Measurements from ENCODE around the gene ARID5B.
A peak's percentile ranks its signal among the peaks of the same experiment; 100 is the strongest.

ARID5B gene

GRCh38 chr10:62031507-62031906 is 130.0 kb downstream of the ARID5B start:
- DNase-seq (ENCODE audit: low read depth, low spot score), result no peak

- DNase-seq (ENCODE audit: low read depth, low spot score), result no peak
Measured at GRCh38 chr10:62033125-62033524, 131.6 kb downstream of the ARID5B start.

DNA sequence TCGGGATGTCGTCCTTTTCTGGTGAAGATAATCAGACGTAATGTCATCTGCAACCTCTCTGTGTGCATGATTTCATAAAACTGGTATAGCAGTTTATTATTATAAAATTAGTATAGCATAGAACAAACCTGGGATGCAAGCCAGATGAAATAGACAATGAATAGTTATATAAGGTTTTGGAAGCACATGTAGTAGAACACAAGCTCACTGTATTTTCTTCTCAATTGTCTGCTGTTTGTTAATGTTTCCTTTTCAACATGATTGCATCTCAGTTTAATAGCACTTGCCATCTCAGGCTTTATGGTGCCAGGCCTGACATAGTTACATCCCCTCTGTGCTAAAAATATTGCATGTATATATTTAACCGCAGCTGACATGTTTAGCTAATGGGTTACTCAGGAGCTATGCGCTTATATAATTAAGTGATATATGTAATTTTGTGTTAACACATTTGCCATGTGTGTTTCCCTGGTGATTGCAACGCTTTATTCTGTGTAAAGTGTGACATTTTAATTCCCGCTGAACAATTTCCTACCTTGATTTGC is 132.7 kb downstream of the ARID5B start:
- no peak for DNase-seq (ENCODE audit: low read depth, low spot score)

GRCh38 chr10:62036186-62037081 is 134.9 kb downstream of the ARID5B start:
- DNase-seq (ENCODE audit: low read depth, low spot score), result no peak

DNA sequence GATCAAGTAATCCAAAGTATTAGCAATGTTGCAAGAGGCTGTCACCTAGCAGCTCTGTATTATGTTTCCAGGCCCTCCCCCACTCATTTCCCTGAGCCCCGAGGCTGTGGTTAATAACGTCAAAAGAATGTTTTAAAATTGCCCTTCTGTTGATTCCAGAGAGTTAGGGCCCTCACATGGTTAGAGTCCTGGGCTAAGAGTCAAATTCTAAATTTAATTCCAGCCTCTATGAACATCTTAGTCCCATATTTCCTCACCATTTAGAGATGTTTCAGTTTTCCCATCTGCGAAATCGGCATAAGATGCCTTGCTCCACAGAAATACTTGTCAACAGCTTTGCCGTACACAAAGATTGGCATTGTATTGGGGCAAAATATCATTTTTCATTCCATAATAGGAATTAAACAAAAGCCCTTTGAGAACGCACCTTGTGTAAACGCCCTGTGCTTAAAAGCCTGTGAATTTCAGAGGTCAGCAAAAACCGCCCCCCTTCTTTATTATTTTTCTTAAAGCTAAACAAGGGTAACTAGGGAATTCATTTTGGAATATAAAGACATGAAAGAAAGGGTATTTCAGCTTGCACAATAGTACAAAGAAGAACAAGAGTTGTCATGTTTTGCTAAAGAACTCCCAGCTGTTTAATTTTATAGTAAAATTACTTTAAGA is 135.8 kb downstream of the ARID5B start:
- DNase-seq (ENCODE audit: low read depth, low spot score), result no peak

DNA sequence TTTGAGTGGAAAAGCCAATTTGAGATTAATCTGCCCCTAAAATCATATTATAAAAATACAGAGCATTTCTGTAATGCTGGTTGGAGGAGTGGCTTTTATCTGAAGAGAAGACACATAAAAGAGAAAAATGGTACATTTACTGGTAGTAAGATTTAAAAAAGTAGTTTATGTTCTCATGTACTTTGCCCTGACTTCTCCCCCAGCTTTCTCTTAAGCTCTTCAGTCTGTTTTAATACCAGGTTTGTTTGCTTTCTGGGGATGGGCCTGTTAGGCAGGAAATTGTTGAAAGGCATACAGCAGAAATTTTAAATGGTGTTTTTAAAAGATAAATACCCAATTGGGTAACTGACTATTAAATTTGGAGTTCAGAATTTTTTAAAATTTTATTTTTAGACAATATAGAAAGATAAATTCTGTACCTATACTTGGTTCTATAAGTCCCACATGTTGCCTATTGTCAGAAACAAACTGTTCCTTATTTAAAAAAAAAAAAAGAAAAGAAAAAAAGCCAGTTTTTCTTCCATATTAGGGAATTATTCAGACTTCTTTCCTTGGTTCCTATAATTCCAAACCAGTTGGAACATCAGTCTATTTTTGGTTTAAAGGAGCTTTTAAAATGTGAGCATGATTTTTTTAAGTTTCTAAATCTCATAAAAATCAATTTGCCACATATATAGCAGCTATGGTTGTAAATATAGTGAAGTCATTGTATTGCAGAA is 136.6 kb downstream of the ARID5B start:
- DNase-seq (ENCODE audit: low read depth, low spot score), result no peak

DNA sequence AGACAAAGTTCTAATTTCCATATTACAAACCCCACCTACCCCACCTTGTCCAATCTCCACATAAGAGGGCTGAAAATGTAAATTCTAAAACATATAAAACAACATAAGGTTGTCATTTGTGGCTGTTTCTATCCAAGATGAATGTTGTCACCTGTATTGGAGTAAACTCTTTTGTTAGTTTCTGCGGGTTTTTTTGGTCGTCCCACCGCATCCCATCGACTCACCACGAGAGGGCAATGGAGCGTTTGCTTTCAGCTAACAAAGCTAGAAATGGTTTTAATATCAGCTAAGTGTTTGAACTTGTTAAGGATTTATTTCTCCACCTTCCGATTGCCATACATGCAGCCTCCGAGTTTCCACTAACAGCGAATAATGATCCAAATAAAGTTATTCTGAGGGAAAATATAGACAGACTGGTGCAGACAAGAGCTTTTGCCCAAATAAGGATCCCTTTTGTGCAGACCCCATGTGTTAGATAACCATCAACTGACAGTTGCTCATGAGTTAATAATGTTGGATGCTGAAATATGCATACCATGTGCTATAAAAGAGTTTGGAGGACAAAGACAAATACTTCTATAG is 137.2 kb downstream of the ARID5B start:
- peak; percentile 63 for DNase-seq (ENCODE audit: low read depth, low spot score)

GRCh38 chr10:62039954-62040353 is 138.5 kb downstream of the ARID5B start:
- DNase-seq (ENCODE audit: low read depth, low spot score), result no peak

- DNase-seq (ENCODE audit: low read depth, low spot score), result no peak
Measured at GRCh38 chr10:62040881-62041280, 139.4 kb downstream of the ARID5B start.

- no peak for DNase-seq (ENCODE audit: low read depth, low spot score)
Measured at GRCh38 chr10:62043421-62044021, 142.0 kb downstream of the ARID5B start.

- DNase-seq (ENCODE audit: low read depth, low spot score), result no peak
Measured at GRCh38 chr10:62044566-62044965, 143.1 kb downstream of the ARID5B start.

- no peak for DNase-seq (ENCODE audit: low read depth, low spot score)
Measured at GRCh38 chr10:62045765-62046521, 144.4 kb downstream of the ARID5B start.

GRCh38 chr10:62046522-62047227 is 145.2 kb downstream of the ARID5B start:
- DNase-seq (ENCODE audit: low read depth, low spot score), result no peak

GRCh38 chr10:62047228-62047892 is 145.9 kb downstream of the ARID5B start:
- no peak for DNase-seq (ENCODE audit: low read depth, low spot score)

GRCh38 chr10:62047960-62048383 is 146.5 kb downstream of the ARID5B start:
- no peak for DNase-seq (ENCODE audit: low read depth, low spot score)

GRCh38 chr10:62048470-62048869 is 147.0 kb downstream of the ARID5B start:
- no peak for DNase-seq (ENCODE audit: low read depth, low spot score)

DNA sequence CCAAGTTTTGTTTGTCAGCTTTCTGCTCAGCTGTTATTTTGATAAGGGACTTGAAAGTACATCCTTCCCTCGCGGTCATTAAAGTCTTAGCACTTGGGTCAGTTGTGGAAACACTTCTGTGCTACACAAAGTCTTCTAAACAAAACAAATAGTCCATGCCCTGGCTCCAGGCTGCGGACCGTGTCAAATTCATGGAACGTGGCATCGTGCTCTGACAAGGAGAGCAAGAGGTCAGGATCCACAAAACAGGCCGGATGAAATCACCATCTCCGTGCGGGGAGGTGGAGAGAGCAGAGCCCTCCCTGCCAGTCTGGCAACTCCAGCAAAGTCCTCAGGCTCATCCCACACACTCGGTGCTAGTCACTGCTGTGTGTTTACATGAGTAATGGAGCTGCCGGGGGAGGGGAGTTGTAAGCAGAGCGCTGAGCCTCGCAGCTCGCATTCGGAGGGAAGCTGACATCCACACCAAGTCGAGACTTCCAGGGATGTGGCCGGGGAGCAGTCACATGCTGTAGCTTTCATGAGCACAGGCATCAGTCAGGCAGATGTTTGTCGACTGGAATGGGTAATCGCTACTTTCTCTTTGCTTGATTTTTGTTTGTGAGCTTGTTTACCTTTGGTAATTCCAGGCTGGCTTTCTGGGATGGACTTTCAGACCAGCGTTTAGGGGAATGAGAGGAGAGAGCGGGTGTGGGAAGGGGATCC is 147.6 kb downstream of the ARID5B start:
- peak; percentile 50 for DNase-seq (ENCODE audit: low read depth, low spot score)

- no peak for DNase-seq (ENCODE audit: low read depth, low spot score)
Measured at GRCh38 chr10:62049624-62050345, 148.3 kb downstream of the ARID5B start.

Data from activated CD4-positive, CD25-positive, alpha-beta regulatory T cell treated with anti-CD3 and anti-CD28 coated beads, Interleukin-2, amount 50 U/mL, for 16 hours (primary cell).